ENCODE data around the gene SHLD1. TPM values are rescaled to one million over a fixed set of nuclear protein-coding genes. Genes with fewer than 3 reads are reported as not detected.
A peak's percentile ranks its signal among the peaks of the same experiment; 100 is the strongest.
"Not testable (repeated sequence)": the region's sequence is repeated elsewhere in the genome, so short reads cannot be mapped to it uniquely, and the experiment has no call there.

The SHLD1 gene
- total RNA-seq, 1 experiment from 2014 or later, result 6.3 TPM

DNA sequence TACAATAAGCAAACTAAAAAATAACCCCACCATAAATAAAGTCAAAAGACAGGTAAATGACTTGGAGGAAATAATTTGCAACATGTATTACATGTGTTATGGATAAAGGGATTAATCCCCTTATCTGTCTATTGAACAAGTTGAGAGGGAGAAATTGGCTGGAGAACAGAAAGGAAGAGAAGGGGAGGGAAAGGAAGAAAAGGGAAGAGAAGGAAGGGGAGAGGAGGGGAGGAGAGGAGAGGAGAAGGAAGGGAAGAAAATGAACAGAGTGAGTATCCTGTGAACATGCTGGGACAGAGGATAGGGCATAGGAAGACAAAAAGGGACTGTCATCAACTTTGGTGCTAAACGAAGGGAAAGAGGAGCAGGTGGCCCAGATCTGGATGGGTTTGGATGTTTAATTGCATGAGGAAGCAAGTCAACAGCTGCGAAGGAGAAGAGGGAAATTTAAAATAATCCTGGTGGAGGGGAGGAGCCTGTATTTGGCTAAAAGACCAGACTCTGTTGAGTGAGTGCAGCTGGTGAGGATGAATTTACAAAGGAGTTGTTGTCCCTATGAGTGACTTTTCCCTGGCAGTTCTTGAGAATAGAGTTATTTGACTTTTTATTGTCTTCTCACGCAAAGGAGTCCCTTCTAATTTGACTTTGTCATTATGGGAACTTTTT, 14.2 kb upstream of the SHLD1 start:
- DNase-seq (ENCODE audit: low spot score), result no peak

DNA sequence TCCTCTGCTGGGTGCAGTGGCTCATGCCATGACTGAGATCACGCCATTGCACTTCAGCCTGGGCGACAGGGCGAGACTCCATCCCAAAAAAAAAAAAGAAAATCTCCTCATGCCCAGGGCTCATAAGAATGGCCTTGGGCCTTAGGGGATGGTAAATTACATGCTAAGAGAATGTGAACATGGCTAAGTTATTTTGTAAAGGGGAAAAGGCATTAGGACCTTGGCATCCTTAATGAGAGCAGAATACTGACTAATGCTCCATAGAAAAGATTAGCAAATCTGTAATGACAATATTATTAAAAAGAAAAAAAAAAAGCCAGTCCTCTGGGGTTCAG, 12.6 kb upstream of the SHLD1 start:
- no peak for DNase-seq (ENCODE audit: low spot score)

DNA sequence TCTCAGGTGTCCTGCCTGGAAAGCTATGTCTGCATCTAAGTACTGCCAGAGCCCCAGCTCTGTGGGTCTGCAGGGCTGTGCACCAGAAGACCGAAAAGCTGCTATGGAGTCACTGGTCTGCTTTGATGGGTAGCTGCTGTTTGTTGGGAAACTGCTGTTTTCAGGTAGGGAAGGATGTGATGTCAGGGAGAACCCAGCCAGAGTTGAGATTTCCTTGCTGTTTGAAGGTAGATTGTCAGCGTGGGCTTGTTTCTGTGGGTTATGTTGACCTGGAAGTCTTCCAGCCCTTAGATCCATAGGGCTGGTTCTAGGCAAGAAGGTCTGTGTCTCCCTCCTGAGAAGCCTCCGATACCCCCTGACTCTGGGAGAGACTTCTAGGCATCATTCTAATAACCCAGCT, 12.2 kb upstream of the SHLD1 start:
- no peak for DNase-seq (ENCODE audit: low spot score)

DNA sequence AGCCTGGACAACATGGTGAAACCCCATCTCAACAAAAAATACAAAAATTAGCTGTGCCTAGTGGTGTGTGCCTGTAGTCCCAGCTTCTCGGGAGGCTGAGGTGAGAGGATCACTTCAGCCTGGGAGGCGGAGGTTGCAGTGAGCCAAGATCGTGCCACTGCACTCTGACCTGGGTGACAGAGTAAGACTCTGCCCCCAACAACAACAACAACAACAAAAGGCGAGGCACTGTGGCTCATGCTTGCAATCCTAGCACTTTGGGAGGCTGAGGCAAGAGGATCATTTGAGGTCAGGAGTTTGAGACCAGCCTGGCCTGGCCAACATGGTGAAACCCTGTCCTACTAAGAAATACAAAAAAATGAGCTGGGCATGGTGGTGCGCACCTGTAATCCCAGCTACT, 9.6 kb upstream of the SHLD1 start:
- DNase-seq (ENCODE audit: low spot score), result not testable (repeated sequence)

DNA sequence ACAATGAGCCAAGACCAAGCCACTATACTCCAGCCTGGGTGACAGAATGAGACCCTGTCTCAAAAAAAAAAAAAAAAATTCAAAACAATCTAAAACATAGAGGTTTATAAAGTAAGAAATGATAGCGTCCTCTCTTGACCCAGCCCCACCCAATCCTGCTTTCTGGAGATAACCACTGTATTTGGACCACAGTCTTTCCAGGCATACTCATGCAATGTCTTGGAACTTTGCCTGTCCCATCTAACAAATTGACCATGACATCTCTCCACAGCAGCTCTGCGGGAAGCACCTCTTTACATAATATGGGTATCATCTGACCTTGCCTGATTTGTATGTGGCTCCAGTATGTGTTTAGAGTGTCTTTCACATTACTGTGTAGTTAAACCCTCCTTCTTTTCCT, 9.1 kb upstream of the SHLD1 start:
- peak; percentile 34 for DNase-seq (ENCODE audit: low spot score)

DNA sequence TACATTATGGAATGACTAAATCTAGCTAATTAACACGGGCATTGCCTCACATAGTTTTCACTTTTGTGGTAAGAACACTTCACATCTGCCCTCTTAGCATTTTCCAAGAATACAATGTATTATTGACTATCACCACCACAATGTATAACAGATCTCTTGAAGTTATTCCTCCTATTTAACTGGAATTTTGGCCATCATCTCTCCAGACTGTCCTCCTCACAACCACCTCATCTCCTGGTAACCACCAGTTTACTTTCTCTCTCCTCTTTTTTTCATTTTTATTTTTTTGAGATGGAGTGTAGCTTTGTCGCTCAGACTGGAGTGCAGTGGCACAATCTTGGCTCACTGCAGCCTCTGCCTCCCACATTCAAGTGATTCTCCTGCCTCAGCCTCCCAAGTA, 8.2 kb upstream of the SHLD1 start:
- DNase-seq (ENCODE audit: low spot score), result no peak

DNA sequence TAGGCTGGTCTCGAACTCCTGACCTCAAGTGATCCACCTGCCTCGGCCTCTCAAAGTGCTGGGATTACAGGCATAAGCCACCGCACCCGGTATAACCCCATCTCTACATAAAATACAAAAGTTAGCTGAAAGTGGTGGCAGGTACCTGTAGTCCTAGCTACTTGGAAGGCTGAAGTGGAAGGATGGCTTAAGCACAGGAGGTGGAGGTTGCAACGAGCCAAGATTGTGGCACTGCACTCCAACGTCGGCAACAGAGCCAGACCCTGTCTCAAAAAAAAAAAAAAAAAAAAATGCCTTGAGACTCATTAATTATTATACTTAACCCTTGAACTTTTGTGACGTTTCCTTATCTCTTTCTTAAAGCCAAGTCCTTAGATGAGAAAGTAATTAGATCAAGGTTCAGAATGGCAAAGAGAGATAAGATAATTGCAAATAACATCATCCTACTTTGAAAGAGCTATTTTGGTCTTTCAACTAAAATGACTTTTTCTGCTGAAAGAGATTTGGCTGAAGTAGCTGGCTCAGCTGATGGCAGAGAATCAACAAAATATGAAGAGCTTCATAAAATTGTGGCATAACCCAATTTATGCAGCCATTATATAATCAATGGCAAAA, 4.7 kb upstream of the SHLD1 start:
- DNase-seq (ENCODE audit: low spot score), result no peak

DNA sequence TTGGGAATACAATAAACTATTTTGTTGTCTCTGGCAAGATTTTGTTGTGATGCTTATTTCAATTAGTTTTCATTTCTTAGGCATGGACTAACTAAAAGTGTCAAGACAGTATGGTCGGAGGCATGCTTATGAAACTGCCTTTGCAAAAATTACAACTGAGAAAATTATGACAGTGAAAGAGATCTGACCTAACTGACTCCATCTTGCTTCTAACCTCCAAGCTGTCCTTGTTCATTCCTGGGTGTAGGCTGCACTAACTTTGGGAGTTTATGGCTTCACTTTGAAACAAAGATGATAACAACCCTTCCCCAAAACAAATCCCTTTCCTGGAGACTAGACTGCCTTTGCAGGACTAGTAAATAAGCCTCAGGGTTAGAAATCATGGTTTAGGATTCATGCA, 4.1 kb upstream of the SHLD1 start:
- no peak for DNase-seq (ENCODE audit: low spot score)

DNA sequence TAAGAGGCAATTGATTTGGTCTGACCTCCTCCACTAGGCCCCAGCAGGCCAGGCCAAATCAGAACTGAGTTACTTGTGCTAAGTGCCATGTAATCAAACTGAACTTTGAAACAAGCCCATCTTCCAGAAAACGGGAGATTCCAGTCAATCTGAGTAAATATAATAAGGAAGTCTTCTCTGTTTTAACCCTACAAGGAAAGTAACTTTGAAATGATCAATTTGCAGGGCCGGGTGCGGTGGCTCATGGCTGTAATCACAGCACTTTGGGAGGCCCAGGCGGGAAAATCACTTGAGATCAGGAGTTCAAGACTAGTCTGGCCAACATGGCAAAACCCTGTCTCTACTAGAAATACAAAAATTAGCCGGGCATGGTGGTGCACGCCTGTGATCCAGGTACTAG, 2.0 kb upstream of the SHLD1 start:
- no peak for DNase-seq (ENCODE audit: low spot score)

DNA sequence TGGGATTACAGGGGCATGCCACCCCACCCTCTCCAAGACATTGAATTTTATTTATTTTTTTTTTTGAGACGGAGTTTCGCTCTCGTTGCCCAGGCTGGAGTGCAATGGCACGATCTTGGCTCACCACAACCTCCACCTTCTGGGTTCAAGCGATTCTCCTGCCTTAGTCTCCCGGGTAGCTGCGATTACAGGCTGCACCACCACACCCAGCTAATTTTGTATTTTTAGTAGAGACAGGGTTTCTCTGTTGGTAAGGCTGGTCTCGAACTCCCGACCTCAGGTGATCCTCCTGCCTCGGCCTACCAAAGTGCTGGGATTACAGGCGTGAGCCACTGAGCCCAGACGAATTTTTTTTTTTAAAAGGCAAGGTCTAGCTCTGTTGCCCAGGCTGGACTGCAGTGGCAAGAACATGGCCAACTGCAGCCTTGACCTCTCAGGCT, 669 bp upstream of the SHLD1 start:
- not testable (repeated sequence) for DNase-seq (ENCODE audit: low spot score)

DNA sequence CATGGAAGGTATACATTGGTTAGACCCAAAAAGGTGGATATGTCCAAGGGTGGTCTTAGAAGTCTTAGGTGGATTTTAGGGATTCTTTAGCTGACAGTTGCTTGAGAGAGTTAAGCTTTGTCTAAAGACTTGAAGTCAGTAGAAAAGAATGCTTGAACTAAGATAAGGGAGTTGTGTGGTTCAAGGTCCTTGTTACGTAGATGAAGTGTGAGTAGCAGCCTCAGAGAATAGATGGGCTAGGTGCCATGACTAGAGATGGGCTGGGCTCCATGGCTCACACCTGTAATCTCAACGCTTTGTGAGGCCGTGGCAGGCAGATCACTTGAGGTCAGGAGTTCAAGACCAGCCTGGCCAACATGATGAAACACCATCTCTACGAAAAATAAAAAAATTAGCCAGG, 1.7 kb downstream of the SHLD1 start:
- no peak for DNase-seq (ENCODE audit: low spot score)

DNA sequence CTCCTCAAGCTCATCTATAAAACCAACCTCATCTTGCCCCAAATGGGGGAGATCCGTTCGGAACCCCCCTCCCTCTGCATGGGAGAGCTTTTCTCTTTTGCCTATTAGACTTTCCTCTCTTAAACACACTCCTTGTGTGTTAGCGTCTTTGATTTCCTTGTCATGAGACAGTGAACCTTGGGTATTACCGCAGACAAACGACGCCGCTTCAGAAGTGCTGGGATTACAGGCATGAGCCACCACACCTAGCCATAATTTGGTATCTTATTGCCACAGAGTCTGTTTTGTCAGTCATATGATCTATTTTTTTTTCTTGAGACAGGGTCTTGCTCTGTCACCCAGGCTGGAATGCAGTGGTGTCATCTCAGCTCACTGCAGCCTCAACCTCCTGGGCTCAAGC, 3.6 kb downstream of the SHLD1 start:
- DNase-seq (ENCODE audit: low spot score), result no peak

DNA sequence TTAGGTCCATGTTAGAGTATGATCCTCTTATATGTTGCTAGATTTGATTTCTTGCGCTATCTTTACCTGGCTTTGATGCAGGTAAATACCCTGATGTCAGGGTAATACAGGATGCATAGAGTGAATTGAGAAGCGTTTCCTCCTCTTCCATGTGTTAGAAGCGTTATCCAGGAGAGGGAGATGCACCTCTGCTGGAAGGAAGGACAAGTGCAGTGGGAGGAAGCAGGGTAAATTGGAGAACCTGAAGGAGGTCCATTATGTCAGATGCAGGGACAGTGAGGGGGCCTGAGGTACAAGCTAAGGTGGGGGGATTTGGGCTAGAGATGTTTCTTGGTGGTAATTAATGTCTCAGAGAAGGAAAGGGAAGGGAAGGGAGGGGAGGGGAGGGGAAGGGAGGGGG, 7.7 kb downstream of the SHLD1 start:
- no peak for DNase-seq (ENCODE audit: low spot score)

DNA sequence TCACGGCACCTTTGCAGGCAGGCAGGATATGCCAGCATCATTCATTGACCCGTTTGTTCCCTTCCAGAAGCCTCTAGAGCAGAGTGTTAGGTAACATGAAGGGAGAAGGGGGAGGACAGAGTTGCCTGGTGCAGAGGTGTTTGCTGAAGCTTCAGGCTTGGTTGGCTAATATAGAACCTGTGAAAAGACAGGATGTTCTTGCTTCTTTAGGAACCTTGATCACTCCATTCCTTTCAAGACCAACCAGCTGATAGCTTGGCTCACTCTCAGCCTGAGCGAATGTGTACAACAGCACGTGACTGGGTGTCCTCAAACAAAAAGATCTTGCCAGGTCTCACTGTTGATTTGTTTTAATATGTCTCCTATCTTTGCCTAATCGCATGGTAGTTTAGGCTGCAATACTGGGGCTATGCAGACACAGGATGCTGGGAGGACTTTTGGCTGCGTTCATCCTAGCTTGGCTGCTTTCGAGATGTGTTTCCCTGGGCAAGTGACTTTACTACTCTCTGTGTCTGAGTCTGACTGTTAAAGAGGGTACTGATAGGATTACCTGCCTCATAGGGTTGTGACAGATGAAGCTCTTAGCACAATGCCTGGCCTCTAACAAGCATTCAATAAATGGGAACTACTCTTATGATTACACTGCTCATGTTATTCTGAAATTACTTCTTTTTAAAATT, 16.0 kb downstream of the SHLD1 start:
- no peak for DNase-seq (ENCODE audit: low spot score)

DNA sequence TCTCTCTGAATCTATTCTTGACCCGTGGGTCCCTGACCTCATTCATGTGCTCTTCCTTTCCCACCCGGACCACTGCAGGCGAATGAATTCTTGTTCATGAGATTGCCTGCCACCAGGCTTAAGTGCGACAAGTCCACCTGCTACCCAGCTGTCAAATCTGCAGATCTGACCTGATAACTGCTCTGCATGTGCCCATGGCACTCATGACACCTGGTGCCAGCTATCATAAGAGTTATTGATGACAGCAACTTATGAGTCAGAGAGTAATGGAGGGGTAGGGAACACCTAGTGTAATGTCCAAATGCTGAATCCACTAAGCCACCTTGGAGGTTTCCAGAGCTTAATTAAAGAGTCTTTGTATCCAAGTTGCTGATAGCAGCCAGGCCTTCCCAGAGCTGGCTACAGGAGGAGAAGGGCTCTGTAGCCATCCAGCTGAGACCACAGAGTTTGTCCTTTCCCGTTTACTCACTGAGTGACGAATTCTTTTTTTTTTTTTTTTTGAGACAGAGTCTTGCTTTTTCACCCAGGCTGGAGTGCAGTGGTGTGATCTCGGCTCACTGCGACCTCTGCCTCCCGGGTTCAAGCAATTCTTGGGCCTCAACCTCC, 17.4 kb downstream of the SHLD1 start:
- no peak for DNase-seq (ENCODE audit: low spot score)

DNA sequence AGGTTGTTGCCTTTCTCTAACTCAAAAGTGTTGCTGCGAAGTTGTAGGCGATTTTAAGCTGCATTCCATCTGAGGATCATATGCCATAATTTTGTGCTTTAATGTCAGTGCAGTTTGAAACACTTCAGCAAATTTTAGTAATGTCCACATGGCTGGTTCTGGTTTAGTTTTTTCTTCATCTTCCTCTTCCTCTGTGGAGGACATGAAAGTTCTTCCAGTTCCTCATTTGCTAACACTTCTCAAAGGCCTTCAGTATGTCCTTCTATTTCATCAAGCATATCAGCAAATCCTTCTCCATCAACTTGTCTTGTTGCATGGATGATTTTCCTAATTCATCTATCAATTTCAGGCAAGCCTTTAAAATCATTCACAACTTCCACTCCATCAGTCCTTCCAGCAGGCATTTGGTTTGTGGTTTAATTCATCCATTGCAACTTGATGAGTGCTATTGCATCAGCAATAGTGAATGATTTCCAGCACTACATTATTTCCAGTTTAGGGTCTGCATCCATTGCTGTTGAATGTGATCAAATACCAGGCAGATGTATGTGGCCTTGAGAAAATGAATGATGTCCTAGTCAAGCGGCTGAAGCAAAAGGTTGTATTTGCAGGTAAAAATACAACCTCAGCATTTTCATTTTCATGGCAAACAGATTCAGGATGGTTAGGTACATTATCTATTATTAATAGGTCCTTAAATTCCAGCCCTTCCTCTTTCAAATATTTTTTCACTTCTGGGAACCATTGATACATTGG, 20.2 kb downstream of the SHLD1 start:
- DNase-seq (ENCODE audit: low spot score), result no peak

DNA sequence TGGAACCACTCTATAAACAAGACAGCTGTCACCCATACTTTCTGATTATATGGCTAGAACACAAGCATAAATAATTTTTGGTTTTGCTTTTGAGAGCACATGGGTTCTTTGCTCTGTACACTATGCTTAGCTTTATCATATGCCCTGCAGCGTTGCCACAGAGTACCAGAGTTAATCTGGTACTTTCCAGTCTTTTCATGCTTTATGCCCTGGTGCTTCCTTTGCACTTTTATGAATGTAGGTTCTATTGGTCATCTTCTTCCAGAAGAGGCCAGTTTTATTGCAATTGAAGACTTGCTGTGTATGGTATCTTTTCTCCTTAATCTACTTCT, 20.8 kb downstream of the SHLD1 start:
- no peak for DNase-seq (ENCODE audit: low spot score)

DNA sequence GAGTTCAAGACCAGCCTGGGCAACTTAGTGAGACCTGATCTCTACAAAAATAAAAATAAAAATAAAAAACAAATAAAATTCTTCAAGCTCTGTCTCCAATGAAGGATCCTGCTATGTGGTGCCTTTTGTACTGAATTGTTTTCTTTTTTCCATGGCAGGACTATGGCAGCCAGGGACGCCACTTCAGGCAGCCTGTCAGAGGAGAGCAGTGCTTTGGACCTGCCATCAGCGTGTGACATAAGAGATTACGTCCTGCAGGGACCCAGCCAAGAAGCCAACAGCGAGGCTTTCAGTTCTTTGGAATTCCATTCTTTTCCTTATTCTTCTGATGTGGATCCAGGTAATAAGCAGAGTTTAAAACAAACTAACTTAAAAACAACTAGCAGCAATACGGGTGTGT, 22.5 kb downstream of the SHLD1 start:
- no peak for DNase-seq (ENCODE audit: low spot score)

DNA sequence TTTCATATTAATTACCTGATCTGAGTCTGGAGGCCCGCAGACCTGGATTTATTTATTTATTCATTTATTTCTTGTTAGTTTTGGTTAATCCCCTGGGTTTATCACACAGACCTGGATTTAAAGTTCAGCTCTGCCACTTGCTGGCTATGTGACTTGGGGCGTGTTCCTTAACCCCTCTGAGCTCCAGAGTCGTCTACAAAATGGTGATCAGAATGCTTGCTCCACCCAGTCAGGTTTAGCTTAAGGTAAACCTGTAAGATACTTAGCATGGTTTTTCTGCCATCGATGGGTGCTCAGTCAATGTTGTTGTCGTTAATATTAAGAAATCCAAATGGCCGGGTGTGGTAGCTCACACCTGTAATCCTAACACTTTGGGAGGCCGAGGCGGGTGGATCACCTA, 23.4 kb downstream of the SHLD1 start:
- DNase-seq (ENCODE audit: low spot score), result no peak

DNA sequence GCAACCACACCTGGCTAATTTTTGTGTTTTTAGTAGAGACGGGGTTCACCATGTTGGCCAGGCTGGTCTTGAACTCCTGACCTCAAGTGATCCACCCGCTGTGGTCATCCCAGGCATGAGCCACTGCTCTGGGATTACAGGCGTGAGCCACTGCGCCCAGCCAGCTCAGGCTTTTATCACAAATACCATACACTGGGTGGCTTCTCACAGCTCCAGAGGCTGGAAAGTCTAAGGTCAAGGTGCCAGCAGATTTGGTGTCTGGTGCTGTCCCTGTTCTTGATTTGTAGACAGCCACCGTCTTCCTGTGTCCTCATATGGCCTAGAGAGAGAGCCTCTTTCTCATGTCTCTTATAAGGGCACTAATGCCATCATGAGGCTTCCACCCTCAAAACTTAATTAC, 25.9 kb downstream of the SHLD1 start:
- DNase-seq (ENCODE audit: low spot score), result no peak

DNA sequence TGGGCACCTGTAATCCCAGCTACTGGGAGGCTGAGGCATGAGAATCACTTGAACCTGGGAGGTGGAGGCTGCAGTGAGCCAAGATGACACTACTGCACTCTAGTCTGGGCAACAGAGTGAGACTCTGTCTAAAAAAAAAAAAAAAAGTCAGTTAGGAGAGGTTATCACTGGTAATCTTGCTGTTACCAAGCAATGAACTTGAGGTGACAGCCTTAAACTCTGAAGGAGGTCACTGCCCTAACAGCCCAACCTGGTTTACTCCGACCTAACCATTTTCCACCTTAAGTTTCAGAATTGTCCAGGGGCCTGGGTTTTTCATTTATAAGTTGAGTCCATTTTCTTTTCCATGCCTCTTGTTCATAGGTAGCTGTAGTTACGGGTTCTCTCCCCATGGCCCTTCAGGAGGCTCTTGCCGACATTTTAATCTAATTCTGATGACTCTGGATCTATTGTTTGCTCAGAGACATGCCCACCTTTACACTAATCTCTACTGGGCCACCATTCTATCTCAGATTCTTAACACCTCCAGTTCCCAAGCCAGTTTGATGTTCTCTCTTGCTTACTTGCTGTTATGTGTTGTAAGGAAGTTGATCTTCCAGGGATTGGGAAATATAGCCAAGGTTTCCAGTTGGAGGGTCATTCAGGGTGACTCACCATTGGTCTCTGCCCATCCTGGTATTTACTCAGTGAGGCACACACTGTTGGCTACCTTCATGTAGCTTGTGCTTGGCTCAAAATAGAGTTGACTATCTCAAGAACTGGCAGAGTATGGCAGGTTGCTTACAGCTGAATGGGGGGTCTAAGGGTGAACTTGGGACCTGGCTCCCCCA, 29.1 kb downstream of the SHLD1 start:
- DNase-seq (ENCODE audit: low spot score), result peak; percentile 8

DNA sequence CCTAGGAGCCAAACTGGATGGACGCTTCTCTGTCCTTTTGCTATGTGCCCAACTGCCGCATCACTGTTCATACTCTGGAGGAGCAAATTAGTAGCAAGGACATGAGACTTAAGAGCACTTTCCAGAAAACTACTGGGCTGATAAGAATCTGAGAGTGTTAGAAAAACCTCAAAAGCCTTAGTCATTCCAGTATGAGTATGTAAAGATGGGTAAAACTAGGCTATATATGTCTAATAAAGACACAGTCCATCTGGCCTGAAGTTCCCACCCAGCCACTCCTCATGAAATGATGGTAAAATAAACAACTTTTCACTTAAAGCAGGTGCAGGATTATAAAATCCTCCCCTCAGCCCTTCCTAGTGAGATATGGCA, 30.6 kb downstream of the SHLD1 start:
- no peak for DNase-seq (ENCODE audit: low spot score)

All from H4 (cell line).